PFSK-1 (cell line): ENCODE data around the gene AIF1L.

Source experiments
- FOXP2 ChIP-seq: optimal IDR thresholded peaks from 2 replicates; pipeline ENCODE3; 2011; ENCODE audit warnings: borderline replicate concordance, control low read depth, inconsistent platforms; ENCODE audit not compliant: insufficient read depth; ENCODE audit errors: extremely low read length, extremely low read depth
- POLR2AphosphoS5 ChIP-seq: IDR thresholded peaks from 2 replicates; pipeline ENCODE4 v1.6.1; 2012; ENCODE audit warnings: low read depth, mild to moderate bottlenecking, control low read depth, low read length, moderate library complexity
- REST ChIP-seq, 2 experiments: IDR thresholded peaks; 2 replicates each; pipeline versions ENCODE4 v1.6.1 to v1.8.0; 2011 to 2012; ENCODE audit warnings: low read depth in 2 of 2, low read length in 2 of 2, control low read depth in 1 of 2, inconsistent platforms in 1 of 2, mild to moderate bottlenecking in 1 of 2, moderate library complexity in 1 of 2; ENCODE audit not compliant: insufficient read depth in 1 of 2
- SIN3A ChIP-seq: IDR thresholded peaks from 2 replicates; pipeline ENCODE4 v1.6.1; 2012; ENCODE audit warnings: mild to moderate bottlenecking, low read length, moderate library complexity, borderline replicate concordance; ENCODE audit not compliant: insufficient read depth
- TAF1 ChIP-seq: IDR thresholded peaks from 2 replicates; pipeline ENCODE4 v1.6.1; 2012; ENCODE audit warnings: low read length, control low read depth, borderline replicate concordance; ENCODE audit not compliant: insufficient read depth

AIF1L gene

DNA sequence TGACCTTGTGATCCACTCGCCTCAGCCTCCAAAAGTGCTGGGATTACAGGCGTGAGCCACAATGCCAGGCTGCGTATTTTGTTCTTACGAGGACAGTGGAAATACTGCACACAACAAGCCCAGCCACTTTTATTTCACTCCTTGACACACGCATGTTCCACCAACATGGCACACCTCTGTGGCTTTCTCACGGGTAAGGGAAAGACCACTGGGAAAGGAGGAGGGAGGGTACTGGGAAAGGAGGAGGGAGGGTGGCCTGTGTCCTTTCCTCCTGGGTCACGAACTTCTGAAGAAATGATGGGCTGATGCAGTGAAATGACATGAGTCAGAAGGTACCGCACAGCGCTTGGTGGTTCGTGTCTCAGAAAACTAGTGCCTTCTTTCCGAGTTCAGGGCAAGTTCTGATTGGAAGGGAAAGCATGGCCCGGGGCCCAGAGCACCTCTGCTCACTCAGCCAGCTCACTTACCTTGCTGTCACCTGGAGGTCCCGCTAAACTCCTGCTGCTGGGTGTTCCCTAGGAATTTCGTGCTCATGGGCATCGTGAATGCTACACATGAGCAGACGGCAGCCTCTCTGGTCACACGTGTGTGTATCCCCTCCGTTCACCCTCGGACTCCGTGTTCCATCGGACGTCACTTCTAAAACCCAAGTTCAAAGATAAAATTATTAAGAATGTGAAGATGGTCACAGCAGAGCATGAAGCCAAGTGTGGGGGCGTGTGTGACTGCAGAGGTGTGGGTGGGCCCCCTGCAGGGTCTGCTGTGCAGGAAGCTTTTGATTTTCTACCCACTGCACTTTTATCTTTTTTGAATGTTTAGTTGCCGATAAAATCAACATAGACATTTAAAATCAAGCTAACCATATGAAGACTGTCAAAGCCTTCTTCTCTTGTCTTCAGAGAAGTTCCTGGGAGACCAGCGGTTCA, 44.5 kb upstream of the AIF1L start:
- TF ChIP-seq REST (IDR thresholded peaks at IDR 0.05; ENCODE audit: insufficient read depth in 1 of 2, low read depth in 2 of 2, low read length in 2 of 2) (no peak), POLR2AphosphoS5 (no peak), SIN3A (no peak), TAF1 (no peak), FOXP2 (no peak)

- no peak for TF ChIP-seq FOXP2
- no peak for TF ChIP-seq POLR2AphosphoS5
- TF ChIP-seq REST (IDR thresholded peaks at IDR 0.05; ENCODE audit: insufficient read depth in 1 of 2, low read depth in 2 of 2, low read length in 2 of 2) = no peak
- no peak for TF ChIP-seq TAF1
- TF ChIP-seq SIN3A = no peak
Measured at GRCh38 chr9:131053896-131054295, 42.4 kb upstream of the AIF1L start.

DNA sequence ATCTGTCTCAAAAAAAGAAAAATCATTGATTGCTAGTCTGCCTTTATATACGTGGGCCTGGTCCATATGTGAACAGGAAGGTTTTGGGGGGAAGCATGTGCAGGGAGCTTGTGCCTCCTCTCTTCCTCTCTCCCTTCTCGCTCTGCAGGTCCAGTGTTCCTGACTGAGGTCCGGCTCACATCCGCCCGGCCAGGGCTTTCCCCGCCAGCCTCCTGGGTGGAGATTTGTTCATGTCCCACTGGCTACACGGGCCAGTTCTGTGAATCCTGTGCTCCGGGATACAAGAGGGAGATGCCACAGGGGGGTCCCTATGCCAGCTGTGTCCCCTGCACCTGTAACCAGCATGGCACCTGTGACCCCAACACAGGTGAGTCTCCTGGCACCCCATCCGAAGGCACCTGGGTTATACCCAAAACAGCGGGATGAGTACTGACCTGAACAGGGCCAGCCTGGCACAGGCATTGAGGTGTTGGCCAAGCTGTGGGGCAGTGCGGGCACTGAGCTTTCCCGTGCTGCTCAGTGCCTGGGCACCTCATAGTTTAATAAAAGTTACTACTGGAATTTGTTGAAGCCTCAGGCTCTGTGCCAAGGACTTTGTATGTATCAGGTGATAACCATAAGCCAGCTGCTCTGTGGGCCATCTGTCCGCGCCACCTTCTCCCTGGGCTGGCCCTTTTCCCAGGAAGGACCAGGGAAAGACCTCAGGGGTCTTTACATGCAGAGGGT, 39.4 kb upstream of the AIF1L start:
- no peak for TF ChIP-seq REST (IDR thresholded peaks at IDR 0.05; ENCODE audit: insufficient read depth in 1 of 2, low read depth in 2 of 2, low read length in 2 of 2)
- TF ChIP-seq POLR2AphosphoS5 = no peak
- no peak for TF ChIP-seq FOXP2
- TF ChIP-seq TAF1 = no peak
- no peak for TF ChIP-seq SIN3A

DNA sequence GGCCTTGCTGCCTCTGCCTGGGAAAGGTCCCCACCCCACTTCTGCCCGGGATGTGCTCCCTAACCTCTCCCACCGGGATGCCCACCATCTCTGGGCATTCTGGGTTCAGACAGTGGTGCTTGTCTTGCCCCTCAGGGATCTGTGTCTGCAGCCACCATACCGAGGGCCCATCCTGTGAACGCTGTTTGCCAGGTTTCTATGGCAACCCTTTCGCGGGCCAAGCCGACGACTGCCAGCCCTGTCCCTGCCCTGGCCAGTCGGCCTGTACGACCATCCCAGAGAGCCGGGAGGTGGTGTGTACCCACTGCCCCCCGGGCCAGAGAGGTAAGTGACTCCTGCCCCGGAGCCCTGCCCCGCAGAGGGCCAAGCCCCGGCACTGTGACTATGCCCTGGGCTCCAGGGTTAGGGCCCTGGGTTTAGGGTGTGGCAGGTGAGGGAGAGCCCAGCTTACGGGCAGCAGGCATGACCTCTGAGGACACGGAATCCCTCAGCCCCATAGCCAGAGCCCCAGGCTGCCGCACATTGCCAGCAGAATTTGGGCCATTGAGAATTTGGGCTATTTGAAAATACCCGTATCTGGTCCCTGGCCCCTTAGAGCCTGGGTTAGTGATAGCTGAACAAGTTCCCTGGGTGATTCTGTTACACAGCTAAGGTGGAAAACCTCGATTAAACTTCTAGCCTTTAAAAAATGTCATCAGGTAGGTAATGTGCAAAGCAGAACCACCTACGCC, 35.3 kb upstream of the AIF1L start:
- TF ChIP-seq FOXP2 (no peak), REST (IDR thresholded peaks at IDR 0.05; ENCODE audit: insufficient read depth in 1 of 2, low read depth in 2 of 2, low read length in 2 of 2) (no peak), POLR2AphosphoS5 (no peak), SIN3A (no peak), TAF1 (no peak)
